GM23338 (cell line): ENCODE data around the gene GALNT13.

Experiments used
- CREB1 ChIP-seq: fragments of 250-450 bp; sonication (Bioruptor Pico); IDR thresholded peaks from 2 replicates; pipeline ENCODE4 v1.5.0; 2020; ENCODE audit warnings: low read depth, mild to moderate bottlenecking, moderate library complexity
- EZH2 ChIP-seq: fragments of 200-600 bp; sonication (generic); IDR thresholded peaks from one replicate; pipeline ENCODE4 v1.8.0; 2017; ENCODE audit warnings: antibody characterized with exemption, mild to moderate bottlenecking, low read depth; ENCODE audit not compliant: unreplicated experiment
- EZH2phosphoT487 ChIP-seq: fragments of 200-600 bp; sonication (generic); IDR thresholded peaks from one replicate; pipeline ENCODE4 v1.8.1; 2018; ENCODE audit warnings: antibody characterized with exemption; ENCODE audit not compliant: unreplicated experiment
- JUNB ChIP-seq: IDR thresholded peaks from one replicate; pipeline ENCODE4 v1.6.1; 2016; ENCODE audit warnings: antibody characterized with exemption; ENCODE audit not compliant: unreplicated experiment
- NANOG ChIP-seq: IDR thresholded peaks from 2 replicates; pipeline ENCODE4 v1.6.1; 2016; ENCODE audit warnings: antibody characterized with exemption, borderline replicate concordance
- POLR2AphosphoS5 ChIP-seq: IDR thresholded peaks from 2 replicates; pipeline ENCODE4 v1.6.1; 2016; ENCODE audit warnings: antibody characterized with exemption, low read depth
- ZNF114 ChIP-seq: fragments of 250-450 bp; sonication (Bioruptor Pico); IDR thresholded peaks from 2 replicates; pipeline ENCODE4 v1.5.0; 2020; ENCODE audit warnings: mild to moderate bottlenecking, moderate library complexity
- ZNF331 ChIP-seq: fragments of 250-450 bp; sonication (Bioruptor Pico); IDR thresholded peaks from 2 replicates; pipeline ENCODE4 v1.5.0; 2020; ENCODE audit warnings: low read depth, mild to moderate bottlenecking, moderate library complexity
- TF ChIP-seq, protein P1 (sequence below), 2 experiments: fragments of 200-600 bp in 1 of 2; sonication (generic) in 1 of 2; conservative IDR thresholded peaks; 2 replicates each; pipeline versions ENCODE4 v1.5.1 to v1.6.1; 2016 to 2017; ENCODE audit warnings: antibody characterized with exemption in 2 of 2, low read depth in 2 of 2, mild to moderate bottlenecking in 2 of 2, moderate library complexity in 1 of 2
- TF ChIP-seq, protein P2 (sequence below): IDR thresholded peaks from 2 replicates; pipeline ENCODE4 v1.6.1; 2016; ENCODE audit warnings: antibody characterized with exemption
- TF ChIP-seq, protein P3 (sequence below): fragments of 250-450 bp; sonication (Bioruptor Pico); IDR thresholded peaks from 2 replicates; pipeline ENCODE4 v1.5.0; 2020; ENCODE audit warnings: mild to moderate bottlenecking, moderate library complexity
- TF ChIP-seq, protein P4 (sequence below): IDR thresholded peaks from one replicate; pipeline ENCODE4 v1.6.1; 2018; ENCODE audit warnings: antibody characterized with exemption; ENCODE audit not compliant: unreplicated experiment

DNA sequence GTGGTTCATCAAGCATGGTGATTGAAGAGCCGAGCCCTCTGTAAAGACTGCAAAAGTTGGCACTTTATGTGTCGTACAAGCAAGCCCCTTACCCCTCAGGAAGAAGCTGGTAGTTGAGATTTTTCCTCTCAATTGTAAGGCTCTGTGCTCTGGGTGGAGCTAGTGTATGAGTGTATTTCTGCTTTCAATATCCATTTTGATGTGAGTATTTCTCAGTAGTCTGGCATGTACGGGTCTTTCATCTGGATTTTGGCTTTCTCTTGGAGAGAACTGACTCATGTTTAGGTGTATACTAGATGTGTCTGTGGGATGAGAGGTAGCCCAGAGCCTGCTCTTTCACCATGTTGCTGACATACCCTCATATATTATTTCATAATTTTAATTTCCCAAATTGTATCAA is 420.2 kb downstream of the GALNT13 start:
- TF ChIP-seq, protein P1, sequence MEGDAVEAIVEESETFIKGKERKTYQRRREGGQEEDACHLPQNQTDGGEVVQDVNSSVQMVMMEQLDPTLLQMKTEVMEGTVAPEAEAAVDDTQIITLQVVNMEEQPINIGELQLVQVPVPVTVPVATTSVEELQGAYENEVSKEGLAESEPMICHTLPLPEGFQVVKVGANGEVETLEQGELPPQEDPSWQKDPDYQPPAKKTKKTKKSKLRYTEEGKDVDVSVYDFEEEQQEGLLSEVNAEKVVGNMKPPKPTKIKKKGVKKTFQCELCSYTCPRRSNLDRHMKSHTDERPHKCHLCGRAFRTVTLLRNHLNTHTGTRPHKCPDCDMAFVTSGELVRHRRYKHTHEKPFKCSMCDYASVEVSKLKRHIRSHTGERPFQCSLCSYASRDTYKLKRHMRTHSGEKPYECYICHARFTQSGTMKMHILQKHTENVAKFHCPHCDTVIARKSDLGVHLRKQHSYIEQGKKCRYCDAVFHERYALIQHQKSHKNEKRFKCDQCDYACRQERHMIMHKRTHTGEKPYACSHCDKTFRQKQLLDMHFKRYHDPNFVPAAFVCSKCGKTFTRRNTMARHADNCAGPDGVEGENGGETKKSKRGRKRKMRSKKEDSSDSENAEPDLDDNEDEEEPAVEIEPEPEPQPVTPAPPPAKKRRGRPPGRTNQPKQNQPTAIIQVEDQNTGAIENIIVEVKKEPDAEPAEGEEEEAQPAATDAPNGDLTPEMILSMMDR (conservative IDR thresholded peaks at IDR 0.05; ENCODE audit: low read depth in 2 of 2) = no peak
- TF ChIP-seq EZH2 = no peak
- no peak for TF ChIP-seq POLR2AphosphoS5
- no peak for TF ChIP-seq JUNB
- TF ChIP-seq, protein P2, sequence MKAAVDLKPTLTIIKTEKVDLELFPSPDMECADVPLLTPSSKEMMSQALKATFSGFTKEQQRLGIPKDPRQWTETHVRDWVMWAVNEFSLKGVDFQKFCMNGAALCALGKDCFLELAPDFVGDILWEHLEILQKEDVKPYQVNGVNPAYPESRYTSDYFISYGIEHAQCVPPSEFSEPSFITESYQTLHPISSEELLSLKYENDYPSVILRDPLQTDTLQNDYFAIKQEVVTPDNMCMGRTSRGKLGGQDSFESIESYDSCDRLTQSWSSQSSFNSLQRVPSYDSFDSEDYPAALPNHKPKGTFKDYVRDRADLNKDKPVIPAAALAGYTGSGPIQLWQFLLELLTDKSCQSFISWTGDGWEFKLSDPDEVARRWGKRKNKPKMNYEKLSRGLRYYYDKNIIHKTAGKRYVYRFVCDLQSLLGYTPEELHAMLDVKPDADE = no peak
- TF ChIP-seq CREB1 (CRISPR knock-in tag) = no peak
- no peak for TF ChIP-seq EZH2phosphoT487
- TF ChIP-seq, protein P3, sequence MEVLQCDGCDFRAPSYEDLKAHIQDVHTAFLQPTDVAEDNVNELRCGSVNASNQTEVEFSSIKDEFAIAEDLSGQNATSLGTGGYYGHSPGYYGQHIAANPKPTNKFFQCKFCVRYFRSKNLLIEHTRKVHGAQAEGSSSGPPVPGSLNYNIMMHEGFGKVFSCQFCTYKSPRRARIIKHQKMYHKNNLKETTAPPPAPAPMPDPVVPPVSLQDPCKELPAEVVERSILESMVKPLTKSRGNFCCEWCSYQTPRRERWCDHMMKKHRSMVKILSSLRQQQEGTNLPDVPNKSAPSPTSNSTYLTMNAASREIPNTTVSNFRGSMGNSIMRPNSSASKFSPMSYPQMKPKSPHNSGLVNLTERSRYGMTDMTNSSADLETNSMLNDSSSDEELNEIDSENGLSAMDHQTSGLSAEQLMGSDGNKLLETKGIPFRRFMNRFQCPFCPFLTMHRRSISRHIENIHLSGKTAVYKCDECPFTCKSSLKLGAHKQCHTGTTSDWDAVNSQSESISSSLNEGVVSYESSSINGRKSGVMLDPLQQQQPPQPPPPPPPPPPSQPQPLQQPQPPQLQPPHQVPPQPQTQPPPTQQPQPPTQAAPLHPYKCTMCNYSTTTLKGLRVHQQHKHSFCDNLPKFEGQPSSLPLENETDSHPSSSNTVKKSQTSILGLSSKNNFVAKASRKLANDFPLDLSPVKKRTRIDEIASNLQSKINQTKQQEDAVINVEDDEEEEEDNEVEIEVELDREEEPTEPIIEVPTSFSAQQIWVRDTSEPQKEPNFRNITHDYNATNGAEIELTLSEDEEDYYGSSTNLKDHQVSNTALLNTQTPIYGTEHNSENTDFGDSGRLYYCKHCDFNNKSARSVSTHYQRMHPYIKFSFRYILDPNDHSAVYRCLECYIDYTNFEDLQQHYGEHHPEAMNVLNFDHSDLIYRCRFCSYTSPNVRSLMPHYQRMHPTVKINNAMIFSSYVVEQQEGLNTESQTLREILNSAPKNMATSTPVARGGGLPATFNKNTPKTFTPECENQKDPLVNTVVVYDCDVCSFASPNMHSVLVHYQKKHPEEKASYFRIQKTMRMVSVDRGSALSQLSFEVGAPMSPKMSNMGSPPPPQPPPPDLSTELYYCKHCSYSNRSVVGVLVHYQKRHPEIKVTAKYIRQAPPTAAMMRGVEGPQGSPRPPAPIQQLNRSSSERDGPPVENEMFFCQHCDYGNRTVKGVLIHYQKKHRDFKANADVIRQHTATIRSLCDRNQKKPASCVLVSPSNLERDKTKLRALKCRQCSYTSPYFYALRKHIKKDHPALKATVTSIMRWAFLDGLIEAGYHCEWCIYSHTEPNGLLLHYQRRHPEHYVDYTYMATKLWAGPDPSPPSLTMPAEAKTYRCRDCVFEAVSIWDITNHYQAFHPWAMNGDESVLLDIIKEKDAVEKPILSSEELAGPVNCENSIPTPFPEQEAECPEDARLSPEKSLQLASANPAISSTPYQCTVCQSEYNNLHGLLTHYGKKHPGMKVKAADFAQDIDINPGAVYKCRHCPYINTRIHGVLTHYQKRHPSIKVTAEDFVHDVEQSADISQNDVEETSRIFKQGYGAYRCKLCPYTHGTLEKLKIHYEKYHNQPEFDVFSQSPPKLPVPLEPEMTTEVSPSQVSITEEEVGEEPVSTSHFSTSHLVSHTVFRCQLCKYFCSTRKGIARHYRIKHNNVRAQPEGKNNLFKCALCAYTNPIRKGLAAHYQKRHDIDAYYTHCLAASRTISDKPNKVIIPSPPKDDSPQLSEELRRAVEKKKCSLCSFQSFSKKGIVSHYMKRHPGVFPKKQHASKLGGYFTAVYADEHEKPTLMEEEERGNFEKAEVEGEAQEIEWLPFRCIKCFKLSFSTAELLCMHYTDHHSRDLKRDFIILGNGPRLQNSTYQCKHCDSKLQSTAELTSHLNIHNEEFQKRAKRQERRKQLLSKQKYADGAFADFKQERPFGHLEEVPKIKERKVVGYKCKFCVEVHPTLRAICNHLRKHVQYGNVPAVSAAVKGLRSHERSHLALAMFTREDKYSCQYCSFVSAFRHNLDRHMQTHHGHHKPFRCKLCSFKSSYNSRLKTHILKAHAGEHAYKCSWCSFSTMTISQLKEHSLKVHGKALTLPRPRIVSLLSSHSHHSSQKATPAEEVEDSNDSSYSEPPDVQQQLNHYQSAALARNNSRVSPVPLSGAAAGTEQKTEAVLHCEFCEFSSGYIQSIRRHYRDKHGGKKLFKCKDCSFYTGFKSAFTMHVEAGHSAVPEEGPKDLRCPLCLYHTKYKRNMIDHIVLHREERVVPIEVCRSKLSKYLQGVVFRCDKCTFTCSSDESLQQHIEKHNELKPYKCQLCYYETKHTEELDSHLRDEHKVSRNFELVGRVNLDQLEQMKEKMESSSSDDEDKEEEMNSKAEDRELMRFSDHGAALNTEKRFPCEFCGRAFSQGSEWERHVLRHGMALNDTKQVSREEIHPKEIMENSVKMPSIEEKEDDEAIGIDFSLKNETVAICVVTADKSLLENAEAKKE (CRISPR knock-in tag) = no peak
- TF ChIP-seq, protein P4, sequence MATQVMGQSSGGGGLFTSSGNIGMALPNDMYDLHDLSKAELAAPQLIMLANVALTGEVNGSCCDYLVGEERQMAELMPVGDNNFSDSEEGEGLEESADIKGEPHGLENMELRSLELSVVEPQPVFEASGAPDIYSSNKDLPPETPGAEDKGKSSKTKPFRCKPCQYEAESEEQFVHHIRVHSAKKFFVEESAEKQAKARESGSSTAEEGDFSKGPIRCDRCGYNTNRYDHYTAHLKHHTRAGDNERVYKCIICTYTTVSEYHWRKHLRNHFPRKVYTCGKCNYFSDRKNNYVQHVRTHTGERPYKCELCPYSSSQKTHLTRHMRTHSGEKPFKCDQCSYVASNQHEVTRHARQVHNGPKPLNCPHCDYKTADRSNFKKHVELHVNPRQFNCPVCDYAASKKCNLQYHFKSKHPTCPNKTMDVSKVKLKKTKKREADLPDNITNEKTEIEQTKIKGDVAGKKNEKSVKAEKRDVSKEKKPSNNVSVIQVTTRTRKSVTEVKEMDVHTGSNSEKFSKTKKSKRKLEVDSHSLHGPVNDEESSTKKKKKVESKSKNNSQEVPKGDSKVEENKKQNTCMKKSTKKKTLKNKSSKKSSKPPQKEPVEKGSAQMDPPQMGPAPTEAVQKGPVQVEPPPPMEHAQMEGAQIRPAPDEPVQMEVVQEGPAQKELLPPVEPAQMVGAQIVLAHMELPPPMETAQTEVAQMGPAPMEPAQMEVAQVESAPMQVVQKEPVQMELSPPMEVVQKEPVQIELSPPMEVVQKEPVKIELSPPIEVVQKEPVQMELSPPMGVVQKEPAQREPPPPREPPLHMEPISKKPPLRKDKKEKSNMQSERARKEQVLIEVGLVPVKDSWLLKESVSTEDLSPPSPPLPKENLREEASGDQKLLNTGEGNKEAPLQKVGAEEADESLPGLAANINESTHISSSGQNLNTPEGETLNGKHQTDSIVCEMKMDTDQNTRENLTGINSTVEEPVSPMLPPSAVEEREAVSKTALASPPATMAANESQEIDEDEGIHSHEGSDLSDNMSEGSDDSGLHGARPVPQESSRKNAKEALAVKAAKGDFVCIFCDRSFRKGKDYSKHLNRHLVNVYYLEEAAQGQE = no peak
- no peak for TF ChIP-seq NANOG
- no peak for TF ChIP-seq ZNF114 (CRISPR knock-in tag)
- no peak for TF ChIP-seq ZNF331 (CRISPR knock-in tag)
